ENCODE results near the gene UPF3A.

Gene UPF3A

GRCh38 chr13:114257014-114257413 lies 24.4 kb upstream of the UPF3A start:
- H3K4me3 ChIP-seq (ENCODE audit: low read depth, low read length), result no peak overlapping the region
- no peaks in the 10 kb centered on the region for H3K79me2 ChIP-seq
- no peaks in the 10 kb centered on the region for H3K27me3 ChIP-seq (ENCODE audit: control insufficient read depth, insufficient read depth, low read length)
- H2AFZ ChIP-seq, result no peak overlapping the region
- H3K4me1 ChIP-seq, result no peaks in the 10 kb centered on the region
- H3K9me3 ChIP-seq (ENCODE audit: control insufficient read depth, low read length), result no peaks in the 10 kb centered on the region
- H3K36me3 ChIP-seq (ENCODE audit: control insufficient read depth, insufficient read depth, low read length), result peaks cover 3% of the 10 kb centered on the region
- H3K4me2 ChIP-seq (ENCODE audit: low read length), result no peak overlapping the region
- H3K9ac ChIP-seq, result no peak overlapping the region
- TF ChIP-seq, protein P1, sequence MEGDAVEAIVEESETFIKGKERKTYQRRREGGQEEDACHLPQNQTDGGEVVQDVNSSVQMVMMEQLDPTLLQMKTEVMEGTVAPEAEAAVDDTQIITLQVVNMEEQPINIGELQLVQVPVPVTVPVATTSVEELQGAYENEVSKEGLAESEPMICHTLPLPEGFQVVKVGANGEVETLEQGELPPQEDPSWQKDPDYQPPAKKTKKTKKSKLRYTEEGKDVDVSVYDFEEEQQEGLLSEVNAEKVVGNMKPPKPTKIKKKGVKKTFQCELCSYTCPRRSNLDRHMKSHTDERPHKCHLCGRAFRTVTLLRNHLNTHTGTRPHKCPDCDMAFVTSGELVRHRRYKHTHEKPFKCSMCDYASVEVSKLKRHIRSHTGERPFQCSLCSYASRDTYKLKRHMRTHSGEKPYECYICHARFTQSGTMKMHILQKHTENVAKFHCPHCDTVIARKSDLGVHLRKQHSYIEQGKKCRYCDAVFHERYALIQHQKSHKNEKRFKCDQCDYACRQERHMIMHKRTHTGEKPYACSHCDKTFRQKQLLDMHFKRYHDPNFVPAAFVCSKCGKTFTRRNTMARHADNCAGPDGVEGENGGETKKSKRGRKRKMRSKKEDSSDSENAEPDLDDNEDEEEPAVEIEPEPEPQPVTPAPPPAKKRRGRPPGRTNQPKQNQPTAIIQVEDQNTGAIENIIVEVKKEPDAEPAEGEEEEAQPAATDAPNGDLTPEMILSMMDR (IDR thresholded peaks at IDR 0.05), result no peak
- H3K27ac ChIP-seq, result no peak overlapping the region

DNA sequence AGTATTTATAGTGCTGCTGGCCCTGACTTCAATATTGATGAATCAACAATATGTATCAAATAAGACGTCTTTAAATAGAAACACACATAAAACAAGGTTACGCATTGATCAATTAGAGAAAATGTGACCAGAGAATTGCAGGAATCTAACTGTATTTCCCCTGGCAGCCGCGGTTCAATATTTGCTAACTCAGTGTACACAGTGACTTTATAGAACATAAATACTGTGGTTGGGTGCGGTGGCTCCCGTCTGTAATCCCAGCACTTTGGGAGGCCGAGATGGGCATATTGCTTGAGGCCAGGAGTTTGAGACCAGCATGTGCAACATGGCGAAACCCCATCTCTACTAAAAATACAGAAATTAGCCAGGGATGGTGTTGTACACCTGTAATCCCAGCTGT lies 22.8 kb upstream of the UPF3A start:
- Histone ChIP-seq H3K9me3 (ENCODE audit: control insufficient read depth, low read length) (no peaks in the 10 kb centered on the region), H3K79me2 (no peaks in the 10 kb centered on the region), H3K4me1 (no peaks in the 10 kb centered on the region), H3K4me2 (ENCODE audit: low read length) (no peak overlapping the region), H3K36me3 (ENCODE audit: control insufficient read depth, insufficient read depth, low read length) (peaks cover 3% of the 10 kb centered on the region), H2AFZ (no peak overlapping the region), H3K27me3 (ENCODE audit: control insufficient read depth, insufficient read depth, low read length) (no peaks in the 10 kb centered on the region), H3K4me3 (ENCODE audit: low read depth, low read length) (no peak overlapping the region), H3K27ac (no peak overlapping the region), H3K9ac (no peak overlapping the region)
- TF ChIP-seq, protein P1 (IDR thresholded peaks at IDR 0.05), result no peak

- no peaks in the 10 kb centered on the region for H3K79me2 ChIP-seq
- no peak overlapping the region for H3K4me3 ChIP-seq (ENCODE audit: low read depth, low read length)
- no peak overlapping the region for H3K4me2 ChIP-seq (ENCODE audit: low read length)
- no peaks in the 10 kb centered on the region for H3K4me1 ChIP-seq
- no peak overlapping the region for H3K27ac ChIP-seq
- H3K27me3 ChIP-seq (ENCODE audit: control insufficient read depth, insufficient read depth, low read length), result no peaks in the 10 kb centered on the region
- H3K9me3 ChIP-seq (ENCODE audit: control insufficient read depth, low read length), result no peaks in the 10 kb centered on the region
- TF ChIP-seq, protein P1 (IDR thresholded peaks at IDR 0.05), result no peak
- H2AFZ ChIP-seq, result no peak overlapping the region
- peaks cover 3% of the 10 kb centered on the region for H3K36me3 ChIP-seq (ENCODE audit: control insufficient read depth, insufficient read depth, low read length)
- no peak overlapping the region for H3K9ac ChIP-seq
These were observed 22.0 kb upstream of the UPF3A start for GRCh38 chr13:114259374-114259773.

DNA sequence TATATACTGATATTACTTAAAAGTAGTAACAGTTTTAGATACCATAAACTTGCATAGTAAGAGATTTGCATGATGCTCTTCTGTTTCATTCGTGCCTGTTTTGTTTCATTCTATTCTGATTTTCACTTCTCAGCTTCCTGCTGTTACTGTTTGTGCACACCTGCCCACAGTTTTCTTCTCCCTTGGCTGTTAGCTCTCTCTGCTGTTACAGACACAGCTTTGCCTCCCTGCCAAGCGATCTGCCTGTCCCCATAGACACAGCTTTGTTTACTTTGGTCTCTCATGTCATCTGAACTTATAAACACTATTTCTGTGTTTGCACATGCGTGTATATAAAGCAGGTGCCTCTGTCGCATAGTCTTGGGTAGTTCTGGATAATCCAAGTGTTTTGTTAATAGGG lies 21.4 kb upstream of the UPF3A start:
- H3K36me3 ChIP-seq (ENCODE audit: control insufficient read depth, insufficient read depth, low read length), result peaks cover 3% of the 10 kb centered on the region
- no peaks in the 10 kb centered on the region for H3K9me3 ChIP-seq (ENCODE audit: control insufficient read depth, low read length)
- no peak overlapping the region for H3K4me3 ChIP-seq (ENCODE audit: low read depth, low read length)
- no peaks in the 10 kb centered on the region for H3K4me1 ChIP-seq
- no peaks in the 10 kb centered on the region for H3K79me2 ChIP-seq
- H2AFZ ChIP-seq, result no peak overlapping the region
- TF ChIP-seq, protein P1 (IDR thresholded peaks at IDR 0.05), result no peak
- no peaks in the 10 kb centered on the region for H3K27me3 ChIP-seq (ENCODE audit: control insufficient read depth, insufficient read depth, low read length)
- no peak overlapping the region for H3K9ac ChIP-seq
- H3K27ac ChIP-seq, result no peak overlapping the region
- H3K4me2 ChIP-seq (ENCODE audit: low read length), result no peak overlapping the region

DNA sequence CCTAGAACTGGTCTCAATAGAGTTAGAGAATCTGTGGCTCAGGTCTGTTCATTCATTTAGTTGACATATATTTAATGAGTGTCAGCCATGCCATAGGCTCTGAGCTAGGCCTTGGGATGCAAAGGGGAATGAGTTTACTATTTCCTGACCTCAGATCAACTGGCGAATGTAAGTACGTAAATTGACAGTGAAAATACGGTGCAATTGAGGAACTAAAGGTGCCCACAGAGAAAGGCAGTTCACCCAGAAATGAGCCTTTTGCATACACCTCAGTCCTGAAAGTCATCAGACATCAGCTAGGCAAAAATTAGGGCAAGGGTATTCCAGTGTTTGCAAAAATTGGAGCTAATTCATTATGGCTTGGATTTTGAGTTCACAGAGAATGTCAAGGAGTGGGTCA lies 20.6 kb upstream of the UPF3A start:
- no peaks in the 10 kb centered on the region for H3K9me3 ChIP-seq (ENCODE audit: control insufficient read depth, low read length)
- no peaks in the 10 kb centered on the region for H3K79me2 ChIP-seq
- no peaks in the 10 kb centered on the region for H3K4me1 ChIP-seq
- H3K4me3 ChIP-seq (ENCODE audit: low read depth, low read length), result no peak overlapping the region
- TF ChIP-seq, protein P1 (IDR thresholded peaks at IDR 0.05), result no peak
- no peak overlapping the region for H2AFZ ChIP-seq
- no peak overlapping the region for H3K9ac ChIP-seq
- peaks cover 3% of the 10 kb centered on the region for H3K36me3 ChIP-seq (ENCODE audit: control insufficient read depth, insufficient read depth, low read length)
- no peak overlapping the region for H3K4me2 ChIP-seq (ENCODE audit: low read length)
- no peak overlapping the region for H3K27ac ChIP-seq
- no peaks in the 10 kb centered on the region for H3K27me3 ChIP-seq (ENCODE audit: control insufficient read depth, insufficient read depth, low read length)
